ENCODE data around the gene CFAP46. TPM values are rescaled to one million over a fixed set of nuclear protein-coding genes. Genes with fewer than 3 reads are reported as not detected.

The CFAP46 gene
- polyA plus RNA-seq, 1 donor from 2014 or later: 2.6 TPM

DNA sequence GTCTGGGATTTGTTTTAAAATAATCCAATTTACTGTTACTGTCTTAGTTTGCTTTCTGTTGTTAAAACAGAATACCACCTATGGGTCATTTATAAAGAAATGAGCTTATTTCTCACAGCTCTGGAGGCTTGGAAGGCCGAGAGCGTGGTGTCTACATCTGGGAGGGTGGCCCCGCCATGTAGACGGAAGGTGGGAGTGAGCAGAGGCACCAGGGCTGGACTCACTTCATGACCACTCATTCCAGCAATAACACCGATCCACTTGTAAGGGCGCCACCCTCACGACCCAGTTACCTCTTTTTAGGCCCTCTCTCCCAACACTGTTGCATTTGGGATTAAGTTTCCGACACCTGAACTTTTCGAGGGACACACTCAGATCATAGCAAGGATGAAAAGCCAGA, 36.2 kb upstream of the CFAP46 start:
- no peak overlapping the region for H2AFZ ChIP-seq (ENCODE audit: low read depth, low read length)
- no peaks in the 10 kb centered on the region for H3K9me2 ChIP-seq (ENCODE audit: insufficient read depth, low read length)
- no peak overlapping the region for H3K27ac ChIP-seq (ENCODE audit: low read length)
- no peak overlapping the region for H3K9ac ChIP-seq (ENCODE audit: low read length)
- TF ChIP-seq, protein P1, sequence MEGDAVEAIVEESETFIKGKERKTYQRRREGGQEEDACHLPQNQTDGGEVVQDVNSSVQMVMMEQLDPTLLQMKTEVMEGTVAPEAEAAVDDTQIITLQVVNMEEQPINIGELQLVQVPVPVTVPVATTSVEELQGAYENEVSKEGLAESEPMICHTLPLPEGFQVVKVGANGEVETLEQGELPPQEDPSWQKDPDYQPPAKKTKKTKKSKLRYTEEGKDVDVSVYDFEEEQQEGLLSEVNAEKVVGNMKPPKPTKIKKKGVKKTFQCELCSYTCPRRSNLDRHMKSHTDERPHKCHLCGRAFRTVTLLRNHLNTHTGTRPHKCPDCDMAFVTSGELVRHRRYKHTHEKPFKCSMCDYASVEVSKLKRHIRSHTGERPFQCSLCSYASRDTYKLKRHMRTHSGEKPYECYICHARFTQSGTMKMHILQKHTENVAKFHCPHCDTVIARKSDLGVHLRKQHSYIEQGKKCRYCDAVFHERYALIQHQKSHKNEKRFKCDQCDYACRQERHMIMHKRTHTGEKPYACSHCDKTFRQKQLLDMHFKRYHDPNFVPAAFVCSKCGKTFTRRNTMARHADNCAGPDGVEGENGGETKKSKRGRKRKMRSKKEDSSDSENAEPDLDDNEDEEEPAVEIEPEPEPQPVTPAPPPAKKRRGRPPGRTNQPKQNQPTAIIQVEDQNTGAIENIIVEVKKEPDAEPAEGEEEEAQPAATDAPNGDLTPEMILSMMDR (IDR thresholded peaks at IDR 0.05; ENCODE audit: poor library complexity, severe bottlenecking): no peak
- TF ChIP-seq TAF1 (IDR thresholded peaks at IDR 0.05; ENCODE audit: low read depth): no peak
- TF ChIP-seq MXI1 (conservative IDR thresholded peaks at IDR 0.05; ENCODE audit: poor library complexity, severe bottlenecking): no peak
- TF ChIP-seq, protein P2, sequence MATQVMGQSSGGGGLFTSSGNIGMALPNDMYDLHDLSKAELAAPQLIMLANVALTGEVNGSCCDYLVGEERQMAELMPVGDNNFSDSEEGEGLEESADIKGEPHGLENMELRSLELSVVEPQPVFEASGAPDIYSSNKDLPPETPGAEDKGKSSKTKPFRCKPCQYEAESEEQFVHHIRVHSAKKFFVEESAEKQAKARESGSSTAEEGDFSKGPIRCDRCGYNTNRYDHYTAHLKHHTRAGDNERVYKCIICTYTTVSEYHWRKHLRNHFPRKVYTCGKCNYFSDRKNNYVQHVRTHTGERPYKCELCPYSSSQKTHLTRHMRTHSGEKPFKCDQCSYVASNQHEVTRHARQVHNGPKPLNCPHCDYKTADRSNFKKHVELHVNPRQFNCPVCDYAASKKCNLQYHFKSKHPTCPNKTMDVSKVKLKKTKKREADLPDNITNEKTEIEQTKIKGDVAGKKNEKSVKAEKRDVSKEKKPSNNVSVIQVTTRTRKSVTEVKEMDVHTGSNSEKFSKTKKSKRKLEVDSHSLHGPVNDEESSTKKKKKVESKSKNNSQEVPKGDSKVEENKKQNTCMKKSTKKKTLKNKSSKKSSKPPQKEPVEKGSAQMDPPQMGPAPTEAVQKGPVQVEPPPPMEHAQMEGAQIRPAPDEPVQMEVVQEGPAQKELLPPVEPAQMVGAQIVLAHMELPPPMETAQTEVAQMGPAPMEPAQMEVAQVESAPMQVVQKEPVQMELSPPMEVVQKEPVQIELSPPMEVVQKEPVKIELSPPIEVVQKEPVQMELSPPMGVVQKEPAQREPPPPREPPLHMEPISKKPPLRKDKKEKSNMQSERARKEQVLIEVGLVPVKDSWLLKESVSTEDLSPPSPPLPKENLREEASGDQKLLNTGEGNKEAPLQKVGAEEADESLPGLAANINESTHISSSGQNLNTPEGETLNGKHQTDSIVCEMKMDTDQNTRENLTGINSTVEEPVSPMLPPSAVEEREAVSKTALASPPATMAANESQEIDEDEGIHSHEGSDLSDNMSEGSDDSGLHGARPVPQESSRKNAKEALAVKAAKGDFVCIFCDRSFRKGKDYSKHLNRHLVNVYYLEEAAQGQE (IDR thresholded peaks at IDR 0.05; ENCODE audit: borderline replicate concordance): no peak
- no peak for TF ChIP-seq RAD21 (conservative IDR thresholded peaks at IDR 0.05)
- H3K79me2 ChIP-seq (replicated peaks; ENCODE audit: insufficient read depth, low read length): no peaks in the 10 kb centered on the region
- H3K9me3 ChIP-seq (ENCODE audit: low read length): no peaks in the 10 kb centered on the region
- no peaks in the 10 kb centered on the region for H3K27me3 ChIP-seq (ENCODE audit: insufficient read depth, low read depth, low read length)
- no peak overlapping the region for H3K4me3 ChIP-seq (ENCODE audit: low read length)
- H3K36me3 ChIP-seq (ENCODE audit: insufficient read depth, low read length): no peaks in the 10 kb centered on the region
- no peaks in the 10 kb centered on the region for H3F3A ChIP-seq (ENCODE audit: insufficient read depth, low read length, poor library complexity, severe bottlenecking)
- H4K20me1 ChIP-seq (ENCODE audit: insufficient read depth): no peaks in the 10 kb centered on the region
- no peak overlapping the region for H3K4me2 ChIP-seq (ENCODE audit: low read length)

DNA sequence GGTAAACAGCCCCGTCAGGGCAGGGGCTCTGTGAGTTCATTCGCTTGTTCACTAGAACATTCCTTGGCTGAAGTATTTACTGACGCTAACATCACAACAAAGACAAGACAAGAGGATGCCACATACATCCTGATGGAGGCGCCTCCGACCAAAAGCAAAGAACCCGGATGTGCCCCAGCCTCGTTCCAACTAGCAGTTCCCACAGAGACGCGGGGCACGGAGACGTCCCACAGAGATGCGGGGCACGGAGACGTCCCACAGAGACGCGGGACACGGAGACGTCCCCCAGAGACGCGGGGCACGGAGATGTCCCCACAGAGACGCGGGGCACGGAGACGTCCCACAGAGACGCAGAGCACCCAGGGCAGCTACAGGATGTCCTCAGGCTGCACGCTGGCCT, 35.4 kb upstream of the CFAP46 start:
- H3K4me2 ChIP-seq (ENCODE audit: low read length): no peak overlapping the region
- H3K9me3 ChIP-seq (ENCODE audit: low read length): no peaks in the 10 kb centered on the region
- TF ChIP-seq, protein P2 (IDR thresholded peaks at IDR 0.05; ENCODE audit: borderline replicate concordance): no peak
- no peak for TF ChIP-seq SMC3 (conservative IDR thresholded peaks at IDR 0.05; ENCODE audit: poor library complexity)
- TF ChIP-seq EZH2 (IDR thresholded peaks at IDR 0.05; ENCODE audit: borderline replicate concordance, insufficient read depth, low read length, poor library complexity, severe bottlenecking): no peak
- no peak for TF ChIP-seq EP300 (conservative IDR thresholded peaks at IDR 0.05; ENCODE audit: poor library complexity, severe bottlenecking)
- no peak overlapping the region for H3K27ac ChIP-seq (ENCODE audit: low read length)
- H4K20me1 ChIP-seq (ENCODE audit: insufficient read depth): no peaks in the 10 kb centered on the region
- H3F3A ChIP-seq (ENCODE audit: insufficient read depth, low read length, poor library complexity, severe bottlenecking): no peaks in the 10 kb centered on the region
- H3K4me3 ChIP-seq (ENCODE audit: low read length): no peak overlapping the region
- H3K79me2 ChIP-seq (replicated peaks; ENCODE audit: insufficient read depth, low read length): no peaks in the 10 kb centered on the region
- H3K9me2 ChIP-seq (ENCODE audit: insufficient read depth, low read length): no peaks in the 10 kb centered on the region
- no peak overlapping the region for H2AFZ ChIP-seq (ENCODE audit: low read depth, low read length)
- H3K9ac ChIP-seq (ENCODE audit: low read length): no peak overlapping the region
- no peaks in the 10 kb centered on the region for H3K36me3 ChIP-seq (ENCODE audit: insufficient read depth, low read length)
- no peaks in the 10 kb centered on the region for H3K27me3 ChIP-seq (ENCODE audit: insufficient read depth, low read depth, low read length)

Data from neural cell (in vitro differentiated cells).